Measurements from ENCODE around the gene FAM171A1. TPM values are rescaled to one million over a fixed set of nuclear protein-coding genes. Genes with fewer than 3 reads are reported as not detected.

The FAM171A1 gene
- total RNA-seq, 1 experiment from 2014 or later = 19.2 TPM

DNA sequence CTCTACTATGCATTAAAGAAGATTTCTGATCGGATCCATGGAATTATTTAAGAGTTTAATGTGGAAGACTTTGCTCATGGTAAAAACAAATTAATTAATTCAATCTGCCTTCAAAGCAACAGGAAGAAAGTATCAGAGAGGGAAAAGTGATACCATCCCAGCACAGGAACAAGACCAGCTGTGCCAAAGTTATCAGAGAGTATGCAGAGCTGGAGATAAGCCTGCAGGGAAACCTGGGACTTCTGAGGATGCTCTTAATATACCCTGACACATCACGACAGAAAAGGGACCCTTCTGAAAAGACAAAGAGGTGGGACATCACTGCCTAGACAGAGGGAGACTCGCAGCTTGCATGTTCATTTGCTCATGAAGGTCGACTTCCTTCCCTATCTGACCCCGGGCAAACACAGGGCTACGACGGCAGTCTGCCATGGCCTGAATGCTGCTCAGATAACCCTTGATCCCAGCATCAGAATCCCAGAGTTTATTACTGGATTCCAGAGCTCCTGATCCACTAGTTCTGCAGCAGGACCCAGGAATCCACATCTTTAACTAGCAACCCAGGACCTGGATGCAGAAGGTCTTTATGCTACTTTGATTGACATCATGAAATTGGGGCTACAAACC, 29.5 kb downstream of the FAM171A1 start:
- in situ Hi-C loops (cut with HindIII; ENCODE audit: low pct_unique_long_range_greater_than_20kb, low sequenced_read_pairs) (no loop called here), intact Hi-C loops (cut with micrococcal nuclease; ENCODE audit: unreplicated experiment) (no loop called here)
- peaks cover 2% of the 10 kb centered on the region; the same call in 1 of the 2 replicates for H3K4me1 ChIP-seq (ENCODE audit: control insufficient read depth, insufficient read depth, low read length)
- H3K4me3 ChIP-seq (ENCODE audit: low read depth in 2 of 2, low read length in 2 of 2) = no peak overlapping the region
- TF ChIP-seq SIN3A (IDR thresholded peaks at IDR 0.05; ENCODE audit: borderline replicate concordance, insufficient read depth, low read depth, low read length) (no peak), TCF7L2 (IDR thresholded peaks at IDR 0.05; ENCODE audit: low read depth, low read length) (no peak), POLR2AphosphoS5 (IDR thresholded peaks at IDR 0.05; ENCODE audit: low read depth, low read length) (no peak), REST (IDR thresholded peaks at IDR 0.05; ENCODE audit: insufficient read depth in 1 of 2, low read depth in 2 of 2, low read length in 1 of 2) (no peak)
- TF ChIP-seq, protein P1, sequence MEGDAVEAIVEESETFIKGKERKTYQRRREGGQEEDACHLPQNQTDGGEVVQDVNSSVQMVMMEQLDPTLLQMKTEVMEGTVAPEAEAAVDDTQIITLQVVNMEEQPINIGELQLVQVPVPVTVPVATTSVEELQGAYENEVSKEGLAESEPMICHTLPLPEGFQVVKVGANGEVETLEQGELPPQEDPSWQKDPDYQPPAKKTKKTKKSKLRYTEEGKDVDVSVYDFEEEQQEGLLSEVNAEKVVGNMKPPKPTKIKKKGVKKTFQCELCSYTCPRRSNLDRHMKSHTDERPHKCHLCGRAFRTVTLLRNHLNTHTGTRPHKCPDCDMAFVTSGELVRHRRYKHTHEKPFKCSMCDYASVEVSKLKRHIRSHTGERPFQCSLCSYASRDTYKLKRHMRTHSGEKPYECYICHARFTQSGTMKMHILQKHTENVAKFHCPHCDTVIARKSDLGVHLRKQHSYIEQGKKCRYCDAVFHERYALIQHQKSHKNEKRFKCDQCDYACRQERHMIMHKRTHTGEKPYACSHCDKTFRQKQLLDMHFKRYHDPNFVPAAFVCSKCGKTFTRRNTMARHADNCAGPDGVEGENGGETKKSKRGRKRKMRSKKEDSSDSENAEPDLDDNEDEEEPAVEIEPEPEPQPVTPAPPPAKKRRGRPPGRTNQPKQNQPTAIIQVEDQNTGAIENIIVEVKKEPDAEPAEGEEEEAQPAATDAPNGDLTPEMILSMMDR (IDR thresholded peaks at IDR 0.05) = no peak
- no peak overlapping the region for H3K27ac ChIP-seq (ENCODE audit: low read length)
- POLR2A ChIA-PET = no interaction called here
- H3K9me3 ChIP-seq (ENCODE audit: control insufficient read depth, insufficient read depth, low read depth, low read length) = no peaks in the 10 kb centered on the region
- H3K36me3 ChIP-seq (ENCODE audit: control insufficient read depth, insufficient read depth, low read length) = no peaks in the 10 kb centered on the region
- ATAC-seq = no peak
- DNase-seq (ENCODE audit: low read depth, low spot score) = no peak
- CTCF ChIA-PET = no interaction called here
- no TSS peak for BruUV-seq (replicated peaks)
- H3K27me3 ChIP-seq (ENCODE audit: control insufficient read depth, insufficient read depth, low read length) = no peaks in the 10 kb centered on the region

- intact Hi-C loops (cut with micrococcal nuclease; ENCODE audit: unreplicated experiment) = no loop called here
Measured at GRCh38 chr10:15339892-15340291, 31.2 kb downstream of the FAM171A1 start.

More at GRCh38 chr10:15339892-15340291, 31.2 kb downstream of the FAM171A1 start:
- no peak overlapping the region for H3K27ac ChIP-seq (ENCODE audit: low read length)
- no peaks in the 10 kb centered on the region for H3K36me3 ChIP-seq (ENCODE audit: control insufficient read depth, insufficient read depth, low read length)
- TF ChIP-seq, protein P1 (IDR thresholded peaks at IDR 0.05) = no peak
- no peak for TF ChIP-seq POLR2AphosphoS5 (IDR thresholded peaks at IDR 0.05; ENCODE audit: low read depth, low read length)
- no peak for TF ChIP-seq SIN3A (IDR thresholded peaks at IDR 0.05; ENCODE audit: borderline replicate concordance, insufficient read depth, low read depth, low read length)
- no peak for TF ChIP-seq REST (IDR thresholded peaks at IDR 0.05; ENCODE audit: insufficient read depth in 1 of 2, low read depth in 2 of 2, low read length in 1 of 2)
- H3K9me3 ChIP-seq (ENCODE audit: control insufficient read depth, insufficient read depth, low read depth, low read length) = no peaks in the 10 kb centered on the region
- in situ Hi-C loops (cut with HindIII; ENCODE audit: low pct_unique_long_range_greater_than_20kb, low sequenced_read_pairs) = no loop called here
- no peak overlapping the region for H3K4me3 ChIP-seq (ENCODE audit: low read depth in 2 of 2, low read length in 2 of 2)
- BruUV-seq (replicated peaks) = no TSS peak
- CTCF ChIA-PET = no interaction called here
- POLR2A ChIA-PET = no interaction called here
- ATAC-seq (no peak), DNase-seq (ENCODE audit: low read depth, low spot score) (no peak)
- H3K27me3 ChIP-seq (ENCODE audit: control insufficient read depth, insufficient read depth, low read length) = no peaks in the 10 kb centered on the region
- 0 out of 2 replicates have a peak, but pooled peaks cover 2% of the 10 kb centered on the region for H3K4me1 ChIP-seq (ENCODE audit: control insufficient read depth, insufficient read depth, low read length)
